ENCODE data around the gene GP2. TPM values are rescaled to one million over a fixed set of nuclear protein-coding genes. Genes with fewer than 3 reads are reported as not detected.
"Not testable (repeated sequence)": the region's sequence is repeated elsewhere in the genome, so short reads cannot be mapped to it uniquely, and the experiment has no call there.

The GP2 gene
- total RNA-seq, 3 donors from 2014 or later: 1.3 to 1.9 TPM; not detected in 1

- Histone ChIP-seq H3K4me1 (no peaks in the 10 kb centered on the region), H3K36me3 (no peaks in the 10 kb centered on the region), H3K27ac (no peak overlapping the region), H3K9me3 (no peaks in the 10 kb centered on the region), H3K4me3 (no peak overlapping the region), H3K27me3 (peaks cover 0 to 6% of the 10 kb centered on the region in 2 donors)
- TF ChIP-seq CTCF (IDR thresholded peaks at IDR 0.05) (no peak), POLR2AphosphoS5 (IDR thresholded peaks at IDR 0.05) (no peak), POLR2A (IDR thresholded peaks at IDR 0.05) (no peak)
- intact Hi-C loops (cut with DNase I; ENCODE audit: low total_unique reads): no loop called here
- no peak for DNase-seq (ENCODE audit: low spot score in 2 of 2)
These were observed 992 bp downstream of the GP2 start for GRCh38 chr16:20326321-20326720.

- DNase-seq (ENCODE audit: low spot score in 2 of 2): no peak
- TF ChIP-seq POLR2AphosphoS5 (IDR thresholded peaks at IDR 0.05) (no peak), CTCF (IDR thresholded peaks at IDR 0.05) (no peak), POLR2A (IDR thresholded peaks at IDR 0.05) (no peak)
- no peaks in the 10 kb centered on the region for H3K4me1 ChIP-seq
- H3K9me3 ChIP-seq: no peaks in the 10 kb centered on the region
- H3K36me3 ChIP-seq: no peaks in the 10 kb centered on the region
- no peak overlapping the region for H3K27ac ChIP-seq
- intact Hi-C loops (cut with DNase I; ENCODE audit: low total_unique reads): no loop called here
- H3K4me3 ChIP-seq: no peak overlapping the region
- H3K27me3 ChIP-seq: peaks cover 0 to 6% of the 10 kb centered on the region in 2 donors
These were observed 2.3 kb downstream of the GP2 start for GRCh38 chr16:20325005-20325404.

- intact Hi-C loops (cut with DNase I; ENCODE audit: low total_unique reads): no loop called here
- no peaks in the 10 kb centered on the region for H3K9me3 ChIP-seq
- H3K36me3 ChIP-seq: no peaks in the 10 kb centered on the region
- DNase-seq (ENCODE audit: low spot score in 2 of 2): no peak
- H3K4me3 ChIP-seq: no peak overlapping the region
- peaks cover 0 to 6% of the 10 kb centered on the region in 2 donors for H3K27me3 ChIP-seq
- H3K27ac ChIP-seq: no peak overlapping the region
- TF ChIP-seq POLR2AphosphoS5 (IDR thresholded peaks at IDR 0.05) (no peak), CTCF (IDR thresholded peaks at IDR 0.05) (no peak), POLR2A (IDR thresholded peaks at IDR 0.05) (no peak)
- H3K4me1 ChIP-seq: no peaks in the 10 kb centered on the region
These were observed 3.7 kb downstream of the GP2 start for GRCh38 chr16:20323591-20324117.

- no peak overlapping the region for H3K4me3 ChIP-seq
- no peak overlapping the region for H3K27ac ChIP-seq
- DNase-seq (ENCODE audit: low spot score in 2 of 2): no peak
- H3K4me1 ChIP-seq: no peaks in the 10 kb centered on the region
- TF ChIP-seq POLR2A (IDR thresholded peaks at IDR 0.05) (no peak), POLR2AphosphoS5 (IDR thresholded peaks at IDR 0.05) (no peak), CTCF (IDR thresholded peaks at IDR 0.05) (no peak)
- H3K9me3 ChIP-seq: no peaks in the 10 kb centered on the region
- H3K36me3 ChIP-seq: no peaks in the 10 kb centered on the region
- intact Hi-C loops (cut with DNase I; ENCODE audit: low total_unique reads): no loop called here
- H3K27me3 ChIP-seq: peaks cover 0 to 6% of the 10 kb centered on the region in 2 donors
These were observed 4.6 kb downstream of the GP2 start for GRCh38 chr16:20322696-20323095.

- Histone ChIP-seq H3K27me3 (peaks cover 0 to 6% of the 10 kb centered on the region in 2 donors), H3K36me3 (no peaks in the 10 kb centered on the region), H3K4me3 (no peak overlapping the region), H3K27ac (no peak overlapping the region), H3K4me1 (no peaks in the 10 kb centered on the region), H3K9me3 (no peaks in the 10 kb centered on the region)
- no peak for TF ChIP-seq POLR2A (IDR thresholded peaks at IDR 0.05)
- no peak for TF ChIP-seq CTCF (IDR thresholded peaks at IDR 0.05)
- TF ChIP-seq POLR2AphosphoS5 (IDR thresholded peaks at IDR 0.05): no peak
- DNase-seq (ENCODE audit: low spot score in 2 of 2): no peak
- intact Hi-C loops (cut with DNase I; ENCODE audit: low total_unique reads): no loop called here
These were observed 5.6 kb downstream of the GP2 start for GRCh38 chr16:20321671-20322070.

GRCh38 chr16:20321051-20321450 lies 6.3 kb downstream of the GP2 start:
- H3K27me3 ChIP-seq; DNase-seq (ENCODE audit: low spot score in 2 of 2); H3K4me3 ChIP-seq; H3K27ac ChIP-seq; intact Hi-C loops (cut with DNase I; ENCODE audit: low total_unique reads); H3K9me3 ChIP-seq; H3K36me3 ChIP-seq; H3K4me1 ChIP-seq: not testable (repeated sequence)
